Large intestine (tissue), 12 donors: ENCODE data around the gene CPSF3. TPM values are rescaled to one million over a fixed set of nuclear protein-coding genes. Genes with fewer than 3 reads are reported as not detected.

ENCODE experiments used
- DNase-seq, 2 donors: peaks; one replicate each; pipeline versions ENCODE4 v3.0.0 to v3.0.0-alpha.2; 2013
- H3K27ac ChIP-seq: one replicate; pipeline ENCODE4 v1.5.1; 2013; ENCODE audit warnings: low read length
- H3K27me3 ChIP-seq: 2 replicates; pipeline ENCODE4 v1.6.1; 2013; ENCODE audit warnings: low read length; ENCODE audit not compliant: control insufficient read depth, insufficient read depth
- H3K36me3 ChIP-seq: 2 replicates; pipeline ENCODE4 v1.6.1; 2013; ENCODE audit warnings: low read length; ENCODE audit not compliant: control insufficient read depth, insufficient read depth
- H3K4me1 ChIP-seq: one replicate; pipeline ENCODE4 v1.6.1; 2013; ENCODE audit warnings: low read length; ENCODE audit not compliant: control insufficient read depth, insufficient read depth
- H3K4me3 ChIP-seq: one replicate; pipeline ENCODE4 v1.5.1; 2013; ENCODE audit warnings: low read length
- H3K9me3 ChIP-seq: one replicate; pipeline ENCODE4 v1.6.1; 2013; ENCODE audit warnings: mild to moderate bottlenecking, low read depth, low read length, moderate library complexity; ENCODE audit not compliant: control insufficient read depth
- WGBS: methylation state at CpG from one replicate; pipeline ENCODE4 v1.1.5; 2013; ENCODE audit warnings: low lambda C conversion rate; ENCODE audit not compliant: insufficient coverage; 5-methylcytosine and 5-hydroxymethylcytosine counted together
- long read RNA-seq, 11 donors: transcript quantifications; one replicate each; lab custom pipeline, GENCODE V29; 2026
- polyA plus RNA-seq: library from polyadenylated mRNA; unstranded; fragments of 120-200 nt; gene quantifications from one replicate; pipeline ENCODE4 v1.2.1, GENCODE V29; 2013

The CPSF3 gene
- polyA plus RNA-seq = 32.2 TPM
- long read RNA-seq, donor 1, transcript CPSF3-201 (18 exons, 2,345 nt) = major isoform, 7 of 7 reads
- long read RNA-seq, donor 1, partial matches to known transcripts = 0 of 7 reads
- long read RNA-seq, donor 1, other reads (novel, unspliced or antisense) = 0 of 7 reads
- long read RNA-seq, donor 2, transcript CPSF3-201 (18 exons, 2,345 nt) = major isoform, 8 of 8 reads
- long read RNA-seq, donor 2, partial matches to known transcripts = 0 of 8 reads
- long read RNA-seq, donor 2, other reads (novel, unspliced or antisense) = 0 of 8 reads
- long read RNA-seq, donor 3 = 0 reads
- long read RNA-seq, donor 4, partial matches to known transcripts = 0 of 1 reads
- long read RNA-seq, donor 4, other reads (novel, unspliced or antisense) = 0 of 1 reads
- long read RNA-seq, donor 5, transcript CPSF3-201 (18 exons, 2,345 nt) = major isoform, 10 of 10 reads
- long read RNA-seq, donor 5, partial matches to known transcripts = 0 of 10 reads
- long read RNA-seq, donor 5, other reads (novel, unspliced or antisense) = 0 of 10 reads
- long read RNA-seq, donor 6, transcript CPSF3-201 (18 exons, 2,345 nt) = major isoform, 6 of 6 reads
- long read RNA-seq, donor 6, partial matches to known transcripts = 0 of 6 reads
- long read RNA-seq, donor 6, other reads (novel, unspliced or antisense) = 0 of 6 reads
- long read RNA-seq, donor 7, partial matches to known transcripts = 0 of 3 reads
- long read RNA-seq, donor 7, other reads (novel, unspliced or antisense) = 0 of 3 reads
- long read RNA-seq, donor 8, transcript CPSF3-201 (18 exons, 2,345 nt) = major isoform, 8 of 8 reads
- long read RNA-seq, donor 8, partial matches to known transcripts = 0 of 8 reads
- long read RNA-seq, donor 8, other reads (novel, unspliced or antisense) = 0 of 8 reads
- long read RNA-seq, donor 9, transcript CPSF3-201 (18 exons, 2,345 nt) = major isoform, 5 of 5 reads
- long read RNA-seq, donor 9, partial matches to known transcripts = 0 of 5 reads
- long read RNA-seq, donor 9, other reads (novel, unspliced or antisense) = 0 of 5 reads
- long read RNA-seq, donor 10, transcript CPSF3-201 (18 exons, 2,345 nt) = major isoform, 8 of 8 reads
- long read RNA-seq, donor 10, partial matches to known transcripts = 0 of 8 reads
- long read RNA-seq, donor 10, other reads (novel, unspliced or antisense) = 0 of 8 reads
- long read RNA-seq, donor 11, transcript CPSF3-201 (18 exons, 2,345 nt) = major isoform, 6 of 203 reads
- long read RNA-seq, donor 11, partial matches to known transcripts = 135 of 203 reads
- long read RNA-seq, donor 11, other reads (novel, unspliced or antisense) = 62 of 203 reads

DNA sequence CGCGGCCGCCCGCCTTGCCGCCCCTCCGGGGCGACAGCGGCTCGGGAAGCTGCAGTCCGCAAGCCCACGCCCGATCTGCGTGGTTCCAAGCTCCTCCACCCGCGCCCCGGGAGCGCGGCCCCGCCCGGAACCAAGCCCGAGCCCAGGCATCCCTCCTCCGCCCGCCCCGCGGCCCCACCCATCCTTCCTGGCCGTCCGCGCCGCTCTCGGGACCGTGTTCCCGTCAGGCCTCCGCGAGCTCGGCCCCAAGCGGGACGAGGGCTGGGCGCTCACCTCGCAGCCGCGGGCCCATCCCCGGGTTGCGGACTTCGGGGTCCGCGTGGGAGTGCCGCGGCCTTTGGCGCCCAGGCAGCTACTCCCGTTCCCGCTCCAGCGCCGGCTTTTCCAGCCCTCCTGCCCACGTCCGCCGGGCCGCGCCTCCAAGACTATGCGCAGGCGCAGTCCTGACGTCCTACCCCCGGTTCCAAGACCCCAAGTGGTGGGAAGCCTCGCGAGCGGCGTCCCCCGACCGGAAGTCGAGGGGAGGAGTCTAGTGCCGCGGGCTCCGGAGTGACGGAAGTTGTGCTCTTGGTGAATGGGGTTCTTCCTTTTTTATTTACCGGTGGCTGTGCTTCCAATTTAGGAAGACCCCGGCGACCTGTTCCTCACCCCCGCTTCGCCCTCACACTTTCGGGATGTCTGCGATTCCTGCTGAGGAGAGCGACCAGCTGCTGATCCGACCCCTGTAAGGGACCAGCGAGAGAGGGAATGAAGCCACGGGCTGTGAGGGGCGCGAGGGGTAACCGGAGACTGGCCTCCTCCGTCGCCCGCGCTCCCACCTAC, at the start of gene CPSF3, which contains the start of gene ITGB1BP1:
CPSF3 (plus strand) TSS at position 555 of the 822 bp plus-strand sequence; CDS start at position 675, 120 bp downstream.
ITGB1BP1 (minus strand) TSS at position 429 of the 822 bp plus-strand sequence. CDS start 4,831 bp downstream, outside the sequence.
- peaks cover 10% of the 10 kb centered on the region for H3K4me1 ChIP-seq

DNA sequence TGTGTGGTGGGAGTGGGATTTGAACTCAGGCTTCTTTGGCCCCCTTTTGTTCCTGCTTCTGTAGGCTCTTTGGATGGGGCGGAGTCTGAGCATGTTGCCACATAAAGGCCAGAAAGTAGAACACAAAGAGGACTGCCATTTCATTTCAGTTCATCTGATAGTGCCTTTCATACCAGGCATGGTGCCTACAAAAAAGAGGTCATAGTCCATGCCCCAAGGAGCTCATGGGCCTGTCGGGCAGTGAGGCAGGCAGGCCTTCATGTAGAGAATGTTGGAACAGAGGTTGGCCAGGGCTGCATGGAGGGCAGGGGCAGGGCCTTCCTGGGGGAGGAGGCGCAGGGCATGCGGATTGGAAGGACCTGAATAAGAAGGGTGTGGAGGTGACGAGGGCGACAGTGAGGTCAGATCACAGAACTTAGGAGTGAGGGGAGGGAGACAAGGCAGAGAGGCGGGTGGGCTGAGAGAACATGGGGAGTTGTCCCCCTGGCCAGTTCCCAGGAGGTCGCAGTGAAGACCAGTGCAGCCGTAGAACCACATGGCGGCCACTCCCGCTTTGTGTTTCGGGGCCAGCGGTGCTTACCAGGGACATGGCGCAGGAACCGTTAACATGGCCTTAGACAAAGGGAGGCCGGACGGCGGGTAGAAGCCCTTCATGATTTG, 49.3 kb upstream of the CPSF3 start:
- Histone ChIP-seq H3K36me3 (peaks cover 58% of the 10 kb centered on the region), H3K27me3 (no peaks in the 10 kb centered on the region), H3K27ac (no peak overlapping the region), H3K4me1 (no peaks in the 10 kb centered on the region), H3K4me3 (no peak overlapping the region), H3K9me3 (no peaks in the 10 kb centered on the region)
- WGBS = no CpG with 5 or more reads among the region's 18 CpGs
- no peak for DNase-seq

More for the DNA sequence above, at the start of gene CPSF3, which contains the start of gene ITGB1BP1:
- Histone ChIP-seq H3K27ac (peak within 1 kb of the TSS; percentile 69), H3K4me3 (peak within 1 kb of the TSS; percentile 78), H3K9me3 (no peaks in the 10 kb centered on the region), H3K27me3 (no peaks in the 10 kb centered on the region), H3K36me3 (peaks cover 3% of the 10 kb centered on the region)
- DNase-seq = peak; percentile 98 to 99
- no CpG with 5 or more reads among the region's 91 CpGs for WGBS

DNA sequence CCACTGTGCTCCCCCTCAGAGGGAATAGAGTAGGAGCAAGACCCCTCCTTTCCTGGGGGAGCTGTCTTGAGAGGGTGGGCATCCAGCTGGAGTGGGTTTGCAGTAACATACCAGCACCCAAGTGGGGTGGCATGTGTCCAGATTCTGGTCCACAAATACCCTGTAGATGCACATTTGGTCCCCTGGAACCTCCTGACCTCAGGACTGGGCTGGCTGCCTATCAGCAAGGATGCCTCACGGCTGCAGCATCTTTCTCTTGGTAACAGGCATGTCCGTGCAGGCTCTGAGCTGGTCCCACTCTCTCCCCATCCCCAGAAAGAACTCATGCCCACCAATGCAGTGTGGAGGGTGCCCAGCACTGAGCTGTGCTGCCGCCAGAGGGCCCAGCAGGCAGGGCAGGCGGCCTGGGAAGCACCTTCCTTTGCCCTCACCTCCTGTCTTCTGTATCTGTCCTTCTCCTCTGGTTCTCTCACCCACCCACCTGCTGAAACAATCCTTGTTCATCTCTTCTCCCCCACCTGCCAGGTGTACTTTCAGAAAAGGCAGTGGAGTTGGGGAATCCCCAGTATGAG, 47.5 kb upstream of the CPSF3 start:
- Histone ChIP-seq H3K9me3 (no peaks in the 10 kb centered on the region), H3K27ac (no peak overlapping the region), H3K4me1 (no peaks in the 10 kb centered on the region), H3K27me3 (no peaks in the 10 kb centered on the region), H3K36me3 (peaks cover 58% of the 10 kb centered on the region), H3K4me3 (no peak overlapping the region)
- WGBS = no CpG with 5 or more reads among the region's 4 CpGs
- no peak for DNase-seq

DNA sequence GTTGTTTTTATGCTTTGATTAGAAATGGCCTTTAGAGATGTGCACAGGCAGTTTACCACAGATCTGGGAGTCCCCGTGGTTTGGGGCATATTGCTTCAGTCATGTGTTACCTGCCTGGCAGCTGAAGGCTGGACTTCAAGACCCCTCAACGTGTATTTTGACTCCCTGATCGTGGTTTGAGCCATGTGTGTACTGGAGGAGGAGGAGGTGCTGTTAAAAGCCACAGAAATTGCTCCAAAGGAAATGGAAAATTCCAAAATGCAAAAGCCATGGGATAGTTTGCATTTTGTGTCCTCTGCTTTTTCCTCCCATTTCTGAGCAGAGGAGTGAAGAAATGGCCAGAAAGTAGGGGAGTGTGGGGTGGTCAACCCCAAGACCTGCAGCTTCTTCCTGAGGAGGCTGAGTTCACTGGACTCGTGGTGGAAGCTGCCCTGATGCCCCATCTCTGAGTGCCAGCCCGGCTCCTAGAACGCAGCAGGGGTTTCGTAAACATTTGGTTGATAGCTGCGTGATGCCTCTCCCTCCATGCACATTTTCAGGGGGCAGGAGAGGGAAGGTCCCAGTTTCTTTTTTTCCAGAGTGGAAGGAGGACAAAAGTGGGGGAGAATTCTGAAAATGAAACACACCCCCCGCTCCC, 45.9 kb upstream of the CPSF3 start:
- Histone ChIP-seq H3K4me3 (no peak overlapping the region), H3K27ac (no peak overlapping the region), H3K4me1 (no peaks in the 10 kb centered on the region), H3K27me3 (no peaks in the 10 kb centered on the region), H3K36me3 (peaks cover 68% of the 10 kb centered on the region), H3K9me3 (no peaks in the 10 kb centered on the region)
- no CpG with 5 or more reads among the region's 9 CpGs for WGBS
- no peak for DNase-seq

DNA sequence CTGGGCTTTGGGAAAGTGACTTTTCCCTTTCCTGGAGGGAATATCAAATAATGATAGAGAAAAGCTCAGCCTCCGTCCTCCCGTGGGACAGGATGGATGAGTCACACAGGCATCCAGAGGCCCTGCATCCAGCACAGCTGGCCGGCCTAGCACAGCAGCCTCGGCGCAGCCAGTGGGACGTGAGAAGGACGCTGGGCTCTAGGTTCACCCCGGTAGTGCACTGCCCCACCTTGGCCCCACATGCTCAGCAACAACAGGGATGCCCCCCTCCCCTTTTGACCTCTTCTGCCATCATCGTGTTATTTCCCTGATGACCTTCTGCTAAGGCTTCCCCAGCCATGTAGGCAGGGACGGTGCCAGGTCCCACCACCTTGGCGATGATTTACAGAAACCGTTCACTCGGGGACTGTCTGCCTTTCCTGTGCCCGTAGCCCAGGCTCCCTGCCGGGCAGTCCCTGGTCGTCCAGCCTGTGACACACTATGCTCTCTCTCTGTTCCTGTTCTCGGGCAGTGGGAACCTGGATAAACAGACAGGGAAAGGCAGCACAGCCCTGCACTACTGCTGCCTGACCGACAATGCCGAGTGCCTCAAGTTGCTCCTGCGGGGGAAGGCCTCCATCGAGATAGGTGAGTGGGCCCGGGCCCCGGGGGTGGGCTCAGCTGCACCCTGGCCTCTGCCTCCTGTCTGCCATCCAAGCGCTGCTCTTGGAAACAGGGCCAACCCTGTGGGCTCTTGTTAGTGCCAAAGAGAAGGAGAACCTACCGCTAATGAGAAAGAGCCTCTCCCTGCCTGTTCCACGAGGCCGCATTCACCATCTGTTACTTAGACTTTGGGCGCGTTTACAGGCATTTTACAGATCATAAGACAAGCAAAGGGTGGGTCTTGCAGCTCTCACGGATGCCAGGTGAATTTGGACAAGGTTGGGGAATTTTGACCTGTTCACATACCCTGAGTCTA, 44.7 kb upstream of the CPSF3 start:
- DNase-seq = peak in 1 of 2 donors; percentile 13
- Histone ChIP-seq H3K4me3 (no peak overlapping the region), H3K4me1 (no peaks in the 10 kb centered on the region), H3K36me3 (peaks cover 62% of the 10 kb centered on the region), H3K27me3 (no peaks in the 10 kb centered on the region), H3K9me3 (no peaks in the 10 kb centered on the region), H3K27ac (no peak overlapping the region)
- no CpG with 5 or more reads among the region's 30 CpGs for WGBS

DNA sequence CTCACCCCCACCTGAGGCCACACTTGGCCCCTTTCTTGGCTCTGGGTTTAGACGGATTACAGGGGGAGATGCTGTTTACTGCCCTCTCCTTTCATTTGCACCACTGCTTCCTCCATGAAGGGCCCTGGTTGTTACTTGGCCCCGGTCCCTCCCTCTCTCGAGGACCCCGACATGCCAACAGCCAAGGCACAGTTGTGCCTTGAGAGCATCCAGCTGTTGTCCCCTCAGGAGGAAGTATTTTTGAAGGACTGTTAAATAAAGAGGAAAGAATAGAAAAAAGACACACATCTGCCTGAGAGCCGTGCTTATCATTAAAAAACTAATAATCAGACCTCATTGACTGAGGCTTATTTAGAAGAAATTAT, 44.1 kb upstream of the CPSF3 start:
- no peak for DNase-seq
- Histone ChIP-seq H3K27me3 (no peaks in the 10 kb centered on the region), H3K36me3 (peaks cover 60% of the 10 kb centered on the region), H3K4me3 (no peak overlapping the region), H3K4me1 (no peaks in the 10 kb centered on the region), H3K27ac (no peak overlapping the region), H3K9me3 (no peaks in the 10 kb centered on the region)
- WGBS = no CpG with 5 or more reads among the region's 5 CpGs

DNA sequence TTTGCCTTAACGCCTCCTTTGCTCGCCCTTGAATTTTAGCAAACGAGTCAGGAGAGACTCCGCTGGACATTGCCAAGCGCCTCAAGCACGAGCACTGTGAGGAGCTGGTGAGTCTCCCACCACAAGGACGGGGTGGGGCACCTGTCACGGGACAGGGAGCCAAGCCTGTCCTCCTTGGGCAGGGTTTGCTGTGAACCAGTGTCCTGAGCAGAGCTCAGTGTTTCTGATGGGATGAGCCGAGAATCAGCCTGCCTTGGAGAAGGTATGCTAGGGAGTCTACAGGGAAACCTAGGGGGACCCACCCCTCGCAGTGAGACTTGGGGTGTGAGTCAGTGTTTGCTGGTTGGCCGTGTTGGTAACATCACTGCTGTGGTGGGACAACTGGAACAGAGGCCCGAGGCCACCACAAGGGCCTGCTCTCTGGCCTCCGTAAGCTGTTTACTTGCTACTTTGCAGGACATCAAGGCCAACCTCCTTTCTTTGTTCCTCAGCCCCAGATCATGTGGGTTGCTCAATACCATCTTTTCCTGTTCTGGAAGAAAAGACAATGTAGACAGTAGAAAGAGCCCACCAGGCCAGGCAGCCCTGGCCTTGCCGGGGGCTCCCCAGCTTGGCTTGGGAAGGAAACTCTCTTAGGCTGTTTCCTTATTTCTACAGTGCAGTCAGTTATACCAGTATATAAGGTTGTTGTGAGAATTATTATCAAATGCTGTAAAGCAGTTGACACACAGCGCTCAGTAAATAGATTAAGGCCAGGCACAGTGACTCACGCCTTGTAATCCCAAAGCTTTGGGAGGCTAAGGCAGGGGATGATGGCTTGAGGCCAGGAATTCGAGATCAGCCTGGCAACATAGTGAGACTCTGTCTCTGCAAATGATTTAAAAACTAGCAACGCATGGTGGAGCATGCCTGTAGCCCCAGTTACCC, 42.5 kb upstream of the CPSF3 start:
- no peak for DNase-seq
- Histone ChIP-seq H3K27ac (no peak overlapping the region), H3K36me3 (peaks cover 62% of the 10 kb centered on the region), H3K4me1 (no peaks in the 10 kb centered on the region), H3K27me3 (no peaks in the 10 kb centered on the region), H3K9me3 (no peaks in the 10 kb centered on the region), H3K4me3 (no peak overlapping the region)
- WGBS = no CpG with 5 or more reads among the region's 18 CpGs
